Cerebellar cortex (tissue), 1 donor: ENCODE results near the gene TMEM94.
"Not testable (repeated sequence)": the region's sequence is repeated elsewhere in the genome, so short reads cannot be mapped to it uniquely, and the experiment has no call there.

Source experiments
- DNase-seq: peaks from one replicate; pipeline ENCODE4 v3.0.0-alpha.2; 2015; ENCODE audit warnings: low spot score

TMEM94 gene

GRCh38 chr17:75511610-75512575 is 55.5 kb downstream of the TMEM94 start:
- no peak for DNase-seq

GRCh38 chr17:75512926-75513640 is 56.6 kb downstream of the TMEM94 start:
- DNase-seq = no peak

- no peak for DNase-seq
Observed at GRCh38 chr17:75513641-75514000, 57.2 kb downstream of the TMEM94 start.

GRCh38 chr17:75514299-75514918 is 58.0 kb downstream of the TMEM94 start:
- no peak for DNase-seq

GRCh38 chr17:75514919-75515495 is 58.6 kb downstream of the TMEM94 start:
- DNase-seq = no peak

GRCh38 chr17:75515496-75516254 is 59.2 kb downstream of the TMEM94 start, which contains the start of gene CASKIN2:
Gene CASKIN2, minus strand, starts transcription at chr17:75515537. Its CDS starts 1,733 bp downstream, at chr17:75513804.
- DNase-seq = peak; percentile 92

GRCh38 chr17:75516255-75516618 is 59.8 kb downstream of the TMEM94 start, which contains the start of gene TSEN54:
Gene TSEN54, plus strand, starts transcription at chr17:75516528. Its CDS starts 33 bp downstream, at chr17:75516561.
- peak; percentile 91 for DNase-seq

GRCh38 chr17:75516619-75517296 is 60.3 kb downstream of the TMEM94 start:
- DNase-seq = no peak

- DNase-seq = no peak
Observed at GRCh38 chr17:75517297-75517865, 60.9 kb downstream of the TMEM94 start.

GRCh38 chr17:75518201-75518600 is 61.8 kb downstream of the TMEM94 start:
- no peak for DNase-seq

- no peak for DNase-seq
Observed at GRCh38 chr17:75518983-75519537, 62.6 kb downstream of the TMEM94 start.

GRCh38 chr17:75520413-75520812 is 64.0 kb downstream of the TMEM94 start:
- DNase-seq = not testable (repeated sequence)

- DNase-seq = no peak
Observed at GRCh38 chr17:75521290-75521689, 64.9 kb downstream of the TMEM94 start.

- DNase-seq = no peak
Observed at GRCh38 chr17:75521951-75522727, 65.7 kb downstream of the TMEM94 start.

- no peak for DNase-seq
Observed at GRCh38 chr17:75523647-75524046, 67.2 kb downstream of the TMEM94 start.

GRCh38 chr17:75524269-75524969 is 68.0 kb downstream of the TMEM94 start:
- no peak for DNase-seq

- DNase-seq = peak; percentile 59
Observed at GRCh38 chr17:75524970-75525805, 68.8 kb downstream of the TMEM94 start, which contains the start of gene LLGL2. Gene LLGL2, plus strand, starts transcription at chr17:75525697. Its CDS starts 17,730 bp downstream, at chr17:75543427.
